GM21825 (cell line): ENCODE measurements around the gene P2RX4.
"Not testable (repeated sequence)": the region's sequence is repeated elsewhere in the genome, so short reads cannot be mapped to it uniquely, and the experiment has no call there.

Experiments
- ATAC-seq: cut with Tn5 transposase; IDR thresholded peaks from one replicate; pipeline ENCODE4 v1.9.1; 2021; ENCODE audit warnings: mild to moderate bottlenecking, moderate library complexity; ENCODE audit not compliant: unreplicated experiment

The P2RX4 gene

GRCh38 chr12:121219353-121219986 is 9.5 kb downstream of the P2RX4 start:
- ATAC-seq: no peak

- ATAC-seq: no peak
Measured at GRCh38 chr12:121222847-121223246, 12.9 kb downstream of the P2RX4 start.

DNA sequence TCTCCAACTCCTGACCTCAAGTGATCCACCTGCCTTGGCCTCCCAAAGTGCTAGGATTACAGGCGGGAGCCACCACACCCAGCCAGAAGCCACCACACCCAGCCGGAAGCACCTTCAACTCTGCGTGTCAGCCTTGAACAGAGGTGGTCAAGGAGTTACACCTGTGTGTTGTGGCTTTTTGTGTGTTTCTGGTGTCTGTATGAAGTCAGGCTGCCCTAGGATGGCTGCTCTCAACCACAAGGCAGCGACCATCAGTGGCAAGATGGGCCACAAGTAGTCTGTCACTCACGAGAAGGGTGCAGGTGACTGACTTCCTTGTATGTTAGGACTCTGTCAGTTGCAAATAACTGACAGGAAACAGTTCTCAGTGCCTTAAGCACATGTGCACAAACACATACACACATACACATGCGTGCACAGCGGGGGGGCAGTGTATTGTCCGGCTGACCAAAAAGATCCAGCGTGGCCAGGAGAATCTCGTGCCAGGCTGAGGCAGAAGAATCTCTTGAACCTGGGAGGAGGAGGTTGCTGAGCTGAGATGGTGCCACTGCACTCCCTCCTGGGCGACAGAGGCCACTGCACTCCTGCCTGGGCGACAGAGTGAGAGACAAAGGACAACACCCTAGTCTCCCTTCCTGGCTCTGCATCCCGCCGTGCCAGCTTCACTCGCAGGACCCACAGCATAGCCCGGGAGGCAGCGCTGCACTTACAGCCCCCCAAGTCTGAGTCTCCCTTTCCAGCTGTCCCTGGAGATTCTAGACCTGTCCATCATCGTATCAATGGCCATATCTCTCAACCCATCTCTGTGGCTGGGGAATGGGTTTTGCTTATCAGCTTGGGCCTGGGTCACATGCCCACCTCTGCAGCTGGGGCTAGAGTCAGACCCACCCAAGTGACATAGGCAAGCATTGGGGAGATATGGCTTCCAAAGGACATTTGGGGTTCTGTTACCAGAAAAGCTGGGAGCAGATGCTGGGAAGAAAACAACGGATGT is 13.7 kb downstream of the P2RX4 start:
- no peak for ATAC-seq

GRCh38 chr12:121224591-121224990 is 14.7 kb downstream of the P2RX4 start:
- no peak for ATAC-seq

DNA sequence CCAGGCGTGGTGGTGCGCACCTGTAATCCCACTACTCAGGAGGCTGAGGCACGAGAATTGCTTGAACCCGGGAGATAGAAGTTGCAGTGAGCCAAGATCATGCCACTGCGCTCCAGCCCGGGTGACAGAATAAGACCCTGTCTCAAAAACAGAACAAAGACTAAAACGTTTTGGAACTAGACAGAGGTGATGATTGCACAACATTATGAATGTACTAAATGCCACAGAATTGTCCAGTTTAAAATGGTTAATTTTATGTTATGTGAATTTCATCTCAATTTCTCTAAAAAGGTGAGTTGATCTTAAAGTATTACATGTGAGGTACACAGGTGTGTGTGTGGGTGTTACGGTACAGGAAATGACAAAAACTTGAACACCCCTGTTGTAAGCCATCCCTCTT is 16.5 kb downstream of the P2RX4 start:
- no peak for ATAC-seq

DNA sequence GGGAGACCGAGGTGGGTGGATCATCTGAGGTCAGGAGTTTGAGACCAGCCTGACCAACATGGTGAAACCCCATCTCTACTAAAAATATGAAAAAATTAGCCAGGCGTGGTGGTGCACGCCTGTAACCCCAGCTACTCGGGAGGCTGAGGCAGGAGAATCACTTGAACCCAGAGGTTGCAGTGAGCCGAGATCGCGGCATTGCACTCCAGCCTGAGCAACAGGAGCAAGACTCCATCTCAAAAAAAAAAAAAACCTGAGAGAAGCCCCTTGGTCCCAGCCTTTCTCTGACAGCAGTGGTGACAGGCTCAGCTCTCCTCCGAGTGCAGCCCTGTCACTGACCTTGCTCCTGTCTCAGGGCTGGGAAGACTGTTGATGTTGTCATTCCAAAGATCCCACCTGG is 16.9 kb downstream of the P2RX4 start:
- ATAC-seq: peak; percentile 14

DNA sequence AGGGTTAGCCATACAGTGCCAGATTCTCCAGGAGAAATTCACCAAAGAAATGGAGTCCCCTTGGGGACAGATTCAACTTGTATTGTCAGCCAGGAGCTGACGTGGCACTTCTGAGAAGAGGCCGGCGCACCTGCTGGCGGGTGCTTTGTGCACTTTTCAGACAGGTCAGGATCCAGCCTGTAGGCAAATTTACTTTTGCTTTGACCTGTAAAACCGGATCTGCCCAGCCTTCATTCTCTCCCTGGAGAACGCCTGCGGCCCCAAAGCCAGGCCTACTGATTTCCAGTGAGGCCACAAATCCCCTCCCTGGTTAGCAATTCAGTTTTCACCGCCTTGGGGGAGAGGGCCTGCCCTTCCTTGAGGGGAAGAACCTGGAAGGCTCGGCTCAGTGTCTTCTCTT is 17.4 kb downstream of the P2RX4 start:
- peak; percentile 53 for ATAC-seq

GRCh38 chr12:121228919-121229665 is 19.2 kb downstream of the P2RX4 start:
- ATAC-seq: no peak

DNA sequence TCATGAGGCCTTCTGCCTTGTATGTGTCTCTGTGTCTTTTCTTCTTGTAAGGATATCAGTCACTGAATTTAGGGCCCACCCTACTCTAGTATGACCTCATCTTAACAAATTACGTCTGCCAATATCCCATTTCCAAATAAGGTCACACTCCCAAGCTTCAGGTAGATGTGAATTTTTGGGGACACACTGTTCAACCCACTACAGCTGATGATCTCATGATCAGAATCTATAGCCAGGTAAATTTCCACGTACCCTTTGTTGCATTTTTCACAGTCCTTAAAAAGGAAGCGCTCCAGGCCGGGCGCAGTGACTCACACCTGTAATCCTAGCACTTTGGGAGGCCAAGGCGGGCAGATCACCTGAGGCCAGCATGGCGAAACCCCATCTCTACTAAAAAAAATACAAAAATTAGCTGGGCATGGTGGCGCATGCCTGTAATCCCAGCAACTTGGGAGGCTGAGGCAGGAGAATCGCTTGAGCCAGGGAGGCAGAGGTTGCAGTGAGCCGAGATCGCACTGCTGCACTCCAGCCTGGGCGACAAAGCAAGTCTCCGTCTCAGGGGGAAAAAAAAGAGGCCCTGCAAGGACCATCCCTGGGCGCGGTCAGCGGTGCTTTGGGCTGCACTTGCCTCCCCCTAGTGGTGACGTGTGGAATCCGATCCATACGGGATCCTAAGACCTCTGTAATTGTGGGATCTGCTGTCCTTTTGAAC is 20.1 kb downstream of the P2RX4 start:
- not testable (repeated sequence) for ATAC-seq

DNA sequence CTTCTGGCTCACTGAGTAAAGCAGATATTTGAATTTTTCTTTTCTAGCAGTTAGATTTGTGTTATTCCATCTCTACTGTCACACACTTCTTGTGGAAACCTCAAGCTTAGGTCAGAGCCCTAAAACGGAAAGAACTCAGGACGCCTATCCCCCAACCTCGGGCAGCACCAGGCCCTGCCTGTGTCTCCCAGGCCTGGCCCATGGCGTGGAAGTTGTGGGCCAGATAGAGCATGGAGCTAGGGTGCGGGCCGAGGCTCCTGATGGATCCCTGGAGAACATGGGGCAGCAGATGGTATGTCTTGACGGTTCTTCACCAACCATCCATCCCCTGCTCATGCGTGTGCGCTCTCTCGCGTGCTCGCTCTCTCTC is 20.6 kb downstream of the P2RX4 start:
- ATAC-seq: no peak

DNA sequence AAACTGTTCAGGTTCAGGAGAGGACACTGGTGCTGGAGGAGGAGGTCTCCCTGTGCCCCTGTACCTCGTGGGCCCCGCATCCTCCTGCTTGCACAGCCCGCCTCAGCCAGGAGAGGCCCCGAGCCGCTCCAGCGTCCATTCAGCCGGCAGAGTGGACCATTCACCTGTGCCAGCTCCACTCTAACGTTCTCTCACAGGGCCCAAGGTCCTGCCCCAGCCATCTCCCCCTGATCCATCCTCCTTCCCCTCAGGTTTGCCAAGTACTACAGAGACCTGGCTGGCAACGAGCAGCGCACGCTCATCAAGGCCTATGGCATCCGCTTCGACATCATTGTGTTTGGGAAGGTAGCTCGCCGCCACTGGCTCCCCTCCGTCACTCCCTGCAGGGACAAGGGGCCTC is 22.2 kb downstream of the P2RX4 start:
- no peak for ATAC-seq

DNA sequence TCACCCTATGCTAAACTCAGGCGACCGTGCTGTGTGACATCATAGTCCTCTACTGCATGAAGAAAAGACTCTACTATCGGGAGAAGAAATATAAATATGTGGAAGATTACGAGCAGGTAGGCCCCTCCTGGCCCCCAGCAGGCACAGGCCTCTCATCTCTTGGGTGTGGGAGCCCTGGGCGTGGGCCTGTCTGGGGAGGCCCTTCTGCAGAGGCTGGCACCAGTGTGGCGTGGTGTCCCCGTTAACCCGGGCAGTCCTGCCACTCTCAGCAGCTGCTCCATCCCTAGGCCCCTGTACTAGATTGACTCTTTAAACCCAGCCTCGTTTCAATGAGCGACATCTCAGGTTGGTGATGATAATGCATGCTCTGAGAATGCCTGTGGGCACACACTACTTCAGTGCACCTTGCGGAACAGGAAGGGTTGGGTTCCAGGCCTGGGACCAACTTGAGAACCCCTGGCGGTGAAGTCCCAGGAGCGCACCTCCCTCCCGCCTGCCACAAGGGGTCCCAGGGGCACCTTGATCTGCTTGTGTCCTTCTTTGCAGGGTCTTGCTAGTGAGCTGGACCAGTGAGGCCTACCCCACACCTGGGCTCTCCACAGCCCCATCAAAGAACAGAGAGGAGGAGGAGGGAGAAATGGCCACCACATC is 23.2 kb downstream of the P2RX4 start:
- no peak for ATAC-seq

DNA sequence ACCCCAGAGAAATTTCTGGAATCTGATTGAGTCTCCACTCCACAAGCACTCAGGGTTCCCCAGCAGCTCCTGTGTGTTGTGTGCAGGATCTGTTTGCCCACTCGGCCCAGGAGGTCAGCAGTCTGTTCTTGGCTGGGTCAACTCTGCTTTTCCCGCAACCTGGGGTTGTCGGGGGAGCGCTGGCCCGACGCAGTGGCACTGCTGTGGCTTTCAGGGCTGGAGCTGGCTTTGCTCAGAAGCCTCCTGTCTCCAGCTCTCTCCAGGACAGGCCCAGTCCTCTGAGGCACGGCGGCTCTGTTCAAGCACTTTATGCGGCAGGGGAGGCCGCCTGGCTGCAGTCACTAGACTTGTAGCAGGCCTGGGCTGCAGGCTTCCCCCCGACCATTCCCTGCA is 23.7 kb downstream of the P2RX4 start:
- no peak for ATAC-seq

DNA sequence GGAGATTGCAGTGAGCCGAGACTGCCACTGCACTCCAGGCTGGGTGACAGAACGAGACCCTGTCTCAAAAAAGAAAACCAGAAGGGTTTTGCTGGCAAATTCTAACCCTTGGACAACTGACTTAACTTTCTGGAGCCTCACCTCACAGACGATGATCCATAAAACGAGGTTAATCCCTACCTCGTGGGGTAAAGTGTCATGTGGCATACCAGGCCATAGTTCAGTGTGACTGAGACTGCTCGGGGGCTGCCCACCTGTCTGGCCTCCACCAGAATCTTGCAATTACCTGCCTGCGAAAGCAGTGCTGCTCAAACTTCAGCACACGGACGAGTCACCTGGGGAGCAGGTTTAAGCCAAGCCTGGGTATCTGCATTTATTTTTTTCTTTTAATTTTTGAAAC is 26.8 kb downstream of the P2RX4 start:
- no peak for ATAC-seq

DNA sequence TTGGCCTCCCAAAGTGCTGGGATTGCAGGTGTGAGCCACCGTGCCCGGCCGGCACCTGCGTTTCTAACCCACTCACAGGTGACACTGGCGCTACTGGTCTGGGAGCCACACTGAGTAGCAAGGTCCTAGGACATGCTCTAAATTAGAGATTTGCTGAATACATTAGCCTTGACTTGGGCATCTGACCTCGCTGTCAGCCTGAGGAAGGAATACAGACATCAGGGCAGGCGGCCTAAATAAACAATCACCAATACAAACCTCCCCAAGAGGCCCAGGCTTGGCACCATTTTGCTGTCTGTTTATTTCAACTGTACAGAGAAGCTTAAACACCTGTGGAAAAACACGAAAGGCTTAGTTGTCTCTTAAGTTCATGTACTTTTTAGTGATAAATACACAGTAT is 27.5 kb downstream of the P2RX4 start:
- no peak for ATAC-seq

- no peak for ATAC-seq
Measured at GRCh38 chr12:121238086-121238485, 28.2 kb downstream of the P2RX4 start.

DNA sequence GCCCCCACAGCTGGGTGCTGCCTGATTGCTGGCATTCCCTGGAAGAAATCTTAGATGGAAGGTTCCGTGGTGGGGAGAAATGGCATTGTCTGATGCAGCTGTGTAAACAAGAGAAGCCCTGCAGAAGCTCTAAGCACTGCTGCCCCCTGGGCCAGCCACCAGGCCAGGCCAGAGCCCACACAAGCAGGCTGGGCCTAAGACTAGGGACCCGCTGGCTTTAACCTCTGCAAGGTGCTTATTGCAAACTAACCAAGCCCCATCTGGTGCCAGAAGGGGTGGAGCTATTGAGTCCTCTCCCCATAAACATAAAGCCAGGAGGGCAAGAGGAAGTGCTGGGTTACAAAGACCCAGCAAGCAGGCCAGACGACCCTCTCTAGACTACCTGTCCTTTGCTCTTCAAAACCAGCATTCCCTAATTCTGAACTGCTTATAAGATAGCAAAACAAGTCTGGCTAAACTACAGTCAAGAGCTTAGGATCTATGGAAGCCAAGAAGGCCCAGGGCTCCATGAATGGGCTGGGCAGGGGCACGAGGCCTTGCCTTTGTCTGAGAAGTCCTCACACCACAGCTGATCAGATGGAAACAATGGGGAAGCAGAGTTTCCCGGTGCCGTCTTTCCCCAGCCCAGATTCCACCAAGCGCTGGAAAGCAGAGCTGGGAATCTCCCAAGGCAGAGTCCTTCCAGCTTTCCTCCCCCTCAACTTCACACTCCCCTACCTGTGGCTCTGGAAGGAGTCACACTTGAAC is 28.8 kb downstream of the P2RX4 start:
- ATAC-seq: no peak

GRCh38 chr12:121239351-121240061 is 29.6 kb downstream of the P2RX4 start:
- no peak for ATAC-seq

DNA sequence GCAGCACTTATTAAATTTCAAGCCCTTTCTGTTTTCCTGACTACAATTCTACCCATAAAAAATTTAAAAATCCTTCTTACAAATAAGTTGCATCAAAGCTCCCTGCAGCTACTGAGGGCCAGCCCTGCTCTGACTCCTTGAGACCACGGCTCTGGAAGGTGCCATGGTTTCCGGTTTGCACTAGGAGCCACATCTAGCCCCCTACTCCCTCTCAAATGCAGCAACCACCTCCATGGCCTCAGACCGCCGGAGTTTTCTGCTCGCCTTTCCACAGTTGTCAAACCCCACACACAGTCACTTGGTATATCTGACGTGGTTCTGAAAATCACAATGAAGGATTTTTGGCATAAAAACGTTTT is 30.1 kb downstream of the P2RX4 start:
- no peak for ATAC-seq
